ENCODE measurements around the gene JAK2.

JAK2 gene

GRCh38 chr9:4959031-4959430 lies 26.0 kb upstream of the JAK2 start:
- H3K27ac ChIP-seq (ENCODE audit: low read length): no peak overlapping the region
- no peaks in the 10 kb centered on the region for H3K36me3 ChIP-seq (ENCODE audit: insufficient read depth, low read depth, low read length)
- no peak overlapping the region for H3K4me3 ChIP-seq (ENCODE audit: low read length)
- H3K9me3 ChIP-seq (ENCODE audit: insufficient read depth, low read depth, low read length): peaks cover 7% of the 10 kb centered on the region; the same call in 1 of the 2 replicates
- H3K4me1 ChIP-seq (ENCODE audit: insufficient read depth, low read length): no peaks in the 10 kb centered on the region
- no peak overlapping the region for H3K9ac ChIP-seq (ENCODE audit: low read depth, low read length)
- no peaks in the 10 kb centered on the region for H3K27me3 ChIP-seq (ENCODE audit: insufficient read depth, low read length)

- H3K9me3 ChIP-seq (ENCODE audit: insufficient read depth, low read depth, low read length): no peaks in the 10 kb centered on the region
- no peaks in the 10 kb centered on the region for H3K27me3 ChIP-seq (ENCODE audit: insufficient read depth, low read length)
- no peak overlapping the region for H3K4me3 ChIP-seq (ENCODE audit: low read length)
- H3K4me1 ChIP-seq (ENCODE audit: insufficient read depth, low read length): no peaks in the 10 kb centered on the region
- H3K27ac ChIP-seq (ENCODE audit: low read length): no peak overlapping the region
- no peaks in the 10 kb centered on the region for H3K36me3 ChIP-seq (ENCODE audit: insufficient read depth, low read depth, low read length)
- H3K9ac ChIP-seq (ENCODE audit: low read depth, low read length): no peak overlapping the region
Measured at GRCh38 chr9:4962085-4962484, 23.0 kb upstream of the JAK2 start.

DNA sequence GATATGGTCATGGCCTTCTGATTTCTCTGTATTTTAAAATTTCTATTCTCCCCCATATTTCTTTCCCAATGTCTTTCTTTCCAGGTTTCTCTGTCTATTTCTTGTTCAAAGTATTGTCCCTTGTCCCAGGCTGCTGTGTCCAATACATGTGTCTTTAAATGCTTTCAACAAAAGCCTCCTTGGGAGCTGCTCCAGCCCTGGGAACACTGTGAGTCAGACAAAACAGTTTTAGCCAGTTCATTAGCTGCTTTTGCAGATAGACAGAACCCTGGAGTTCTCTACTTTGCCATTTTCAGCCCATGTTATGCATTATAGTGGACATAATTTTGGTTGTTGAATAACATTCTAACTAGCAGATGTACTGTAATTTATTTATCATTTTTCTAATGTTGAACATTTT lies 20.5 kb upstream of the JAK2 start:
- Histone ChIP-seq H3K27ac (ENCODE audit: low read length) (no peak overlapping the region), H3K9ac (ENCODE audit: low read depth, low read length) (no peak overlapping the region), H3K9me3 (ENCODE audit: insufficient read depth, low read depth, low read length) (no peaks in the 10 kb centered on the region), H3K36me3 (ENCODE audit: insufficient read depth, low read depth, low read length) (no peaks in the 10 kb centered on the region), H3K4me3 (ENCODE audit: low read length) (no peak overlapping the region), H3K27me3 (ENCODE audit: insufficient read depth, low read length) (no peaks in the 10 kb centered on the region), H3K4me1 (ENCODE audit: insufficient read depth, low read length) (no peaks in the 10 kb centered on the region)

GRCh38 chr9:4965174-4965821 lies 19.8 kb upstream of the JAK2 start:
- Histone ChIP-seq H3K27me3 (ENCODE audit: insufficient read depth, low read length) (no peaks in the 10 kb centered on the region), H3K27ac (ENCODE audit: low read length) (no peak overlapping the region), H3K9me3 (ENCODE audit: insufficient read depth, low read depth, low read length) (no peaks in the 10 kb centered on the region), H3K9ac (ENCODE audit: low read depth, low read length) (no peak overlapping the region), H3K4me3 (ENCODE audit: low read length) (no peak overlapping the region), H3K4me1 (ENCODE audit: insufficient read depth, low read length) (no peaks in the 10 kb centered on the region), H3K36me3 (ENCODE audit: insufficient read depth, low read depth, low read length) (no peaks in the 10 kb centered on the region)

- H3K4me1 ChIP-seq (ENCODE audit: insufficient read depth, low read length): no peaks in the 10 kb centered on the region
- H3K36me3 ChIP-seq (ENCODE audit: insufficient read depth, low read depth, low read length): no peaks in the 10 kb centered on the region
- no peak overlapping the region for H3K27ac ChIP-seq (ENCODE audit: low read length)
- no peak overlapping the region for H3K9ac ChIP-seq (ENCODE audit: low read depth, low read length)
- no peaks in the 10 kb centered on the region for H3K27me3 ChIP-seq (ENCODE audit: insufficient read depth, low read length)
- H3K9me3 ChIP-seq (ENCODE audit: insufficient read depth, low read depth, low read length): no peaks in the 10 kb centered on the region
- H3K4me3 ChIP-seq (ENCODE audit: low read length): no peak overlapping the region
Measured at GRCh38 chr9:4967523-4967922, 17.5 kb upstream of the JAK2 start.

GRCh38 chr9:4969130-4969529 lies 15.9 kb upstream of the JAK2 start:
- Histone ChIP-seq H3K4me1 (ENCODE audit: insufficient read depth, low read length) (no peaks in the 10 kb centered on the region; the same call in 1 of the 2 replicates), H3K4me3 (ENCODE audit: low read length) (no peak overlapping the region), H3K27me3 (ENCODE audit: insufficient read depth, low read length) (no peaks in the 10 kb centered on the region), H3K36me3 (ENCODE audit: insufficient read depth, low read depth, low read length) (no peaks in the 10 kb centered on the region), H3K9me3 (ENCODE audit: insufficient read depth, low read depth, low read length) (no peaks in the 10 kb centered on the region), H3K9ac (ENCODE audit: low read depth, low read length) (no peak overlapping the region), H3K27ac (ENCODE audit: low read length) (no peak overlapping the region)

GRCh38 chr9:4970970-4971641 lies 14.0 kb upstream of the JAK2 start:
- H3K4me3 ChIP-seq (ENCODE audit: low read length): no peak overlapping the region

GRCh38 chr9:4973246-4973645 lies 11.8 kb upstream of the JAK2 start:
- H3K4me3 ChIP-seq (ENCODE audit: low read length): no peak overlapping the region
- H3K4me1 ChIP-seq (ENCODE audit: insufficient read depth, low read length): no peaks in the 10 kb centered on the region; the same call in 1 of the 2 replicates
- no peaks in the 10 kb centered on the region for H3K27me3 ChIP-seq (ENCODE audit: insufficient read depth, low read length)
- no peak overlapping the region for H3K27ac ChIP-seq (ENCODE audit: low read length)
- H3K36me3 ChIP-seq (ENCODE audit: insufficient read depth, low read depth, low read length): no peaks in the 10 kb centered on the region
- H3K9ac ChIP-seq (ENCODE audit: low read depth, low read length): no peak overlapping the region
- no peaks in the 10 kb centered on the region for H3K9me3 ChIP-seq (ENCODE audit: insufficient read depth, low read depth, low read length)

More at GRCh38 chr9:4970970-4971641, 14.0 kb upstream of the JAK2 start:
- H3K9ac ChIP-seq (ENCODE audit: low read depth, low read length): no peak overlapping the region
- H3K27me3 ChIP-seq (ENCODE audit: insufficient read depth, low read length): no peaks in the 10 kb centered on the region
- H3K4me1 ChIP-seq (ENCODE audit: insufficient read depth, low read length): no peaks in the 10 kb centered on the region; the same call in 1 of the 2 replicates
- no peak overlapping the region for H3K27ac ChIP-seq (ENCODE audit: low read length)
- H3K9me3 ChIP-seq (ENCODE audit: insufficient read depth, low read depth, low read length): no peaks in the 10 kb centered on the region
- H3K36me3 ChIP-seq (ENCODE audit: insufficient read depth, low read depth, low read length): no peaks in the 10 kb centered on the region

GRCh38 chr9:4973902-4974301 lies 11.2 kb upstream of the JAK2 start:
- Histone ChIP-seq H3K36me3 (ENCODE audit: insufficient read depth, low read depth, low read length) (no peaks in the 10 kb centered on the region), H3K4me3 (ENCODE audit: low read length) (no peak overlapping the region), H3K9ac (ENCODE audit: low read depth, low read length) (no peak overlapping the region), H3K9me3 (ENCODE audit: insufficient read depth, low read depth, low read length) (no peaks in the 10 kb centered on the region), H3K4me1 (ENCODE audit: insufficient read depth, low read length) (no peaks in the 10 kb centered on the region; the same call in 1 of the 2 replicates), H3K27me3 (ENCODE audit: insufficient read depth, low read length) (no peaks in the 10 kb centered on the region), H3K27ac (ENCODE audit: low read length) (no peak overlapping the region)

DNA sequence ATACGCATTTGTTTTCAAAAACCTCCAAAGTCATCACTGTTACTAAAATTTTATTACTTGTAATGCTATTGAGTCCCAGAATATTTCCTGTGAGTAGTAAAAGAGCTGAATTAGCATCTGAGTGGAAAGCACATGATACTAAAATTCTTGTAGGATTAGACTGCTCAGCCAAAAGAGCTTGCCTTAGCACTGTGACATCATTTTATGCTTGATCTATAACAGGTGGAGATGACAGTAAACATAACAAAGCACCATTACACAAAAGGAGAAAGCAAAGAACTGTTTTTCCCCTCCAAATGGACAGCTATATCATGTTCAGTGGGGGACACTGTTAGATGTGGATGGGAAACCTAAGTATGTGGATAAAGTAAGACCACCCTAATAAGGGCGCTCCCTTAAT lies 5.8 kb upstream of the JAK2 start:
- Histone ChIP-seq H3K9ac (ENCODE audit: low read depth, low read length) (no peak overlapping the region), H3K4me3 (ENCODE audit: low read length) (no peak overlapping the region), H3K36me3 (ENCODE audit: insufficient read depth, low read depth, low read length) (no peaks in the 10 kb centered on the region), H3K27ac (ENCODE audit: low read length) (no peak overlapping the region), H3K27me3 (ENCODE audit: insufficient read depth, low read length) (peaks cover 23% of the 10 kb centered on the region; the same call in 1 of the 2 replicates), H3K9me3 (ENCODE audit: insufficient read depth, low read depth, low read length) (no peaks in the 10 kb centered on the region), H3K4me1 (ENCODE audit: insufficient read depth, low read length) (peaks cover 4% of the 10 kb centered on the region; the same call in 1 of the 2 replicates)

DNA sequence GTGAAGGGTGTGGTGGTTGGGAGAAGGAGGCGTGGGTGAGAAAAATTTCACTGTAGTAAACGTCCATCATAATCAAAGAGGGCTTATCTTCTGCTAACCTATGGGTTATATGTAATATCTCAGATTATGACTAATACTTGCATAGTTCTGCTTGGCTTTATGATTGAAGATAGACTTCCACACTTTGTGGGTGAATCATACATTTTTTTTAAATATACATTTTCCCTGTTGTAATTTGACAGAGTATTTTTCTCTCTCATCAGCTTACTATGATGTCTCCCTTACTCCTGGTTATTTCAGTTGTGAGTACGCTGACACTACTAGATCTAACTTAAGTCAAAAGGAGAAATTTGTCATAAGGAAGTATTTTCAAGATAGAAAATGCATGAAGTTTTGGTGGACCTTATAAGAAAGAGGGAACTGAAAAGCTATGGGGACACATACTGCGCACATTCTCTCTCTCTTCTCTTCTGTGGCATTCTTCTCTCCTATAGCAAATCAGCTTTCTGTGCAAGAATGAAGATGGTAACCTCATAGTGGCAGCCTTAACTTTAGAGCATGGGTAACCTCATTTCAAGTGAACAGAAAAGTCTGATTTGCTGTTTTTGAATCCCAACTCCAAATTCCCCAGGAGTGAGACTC lies 4.9 kb upstream of the JAK2 start:
- Histone ChIP-seq H3K9me3 (ENCODE audit: insufficient read depth, low read depth, low read length) (no peaks in the 10 kb centered on the region), H3K36me3 (ENCODE audit: insufficient read depth, low read depth, low read length) (no peaks in the 10 kb centered on the region), H3K27ac (ENCODE audit: low read length) (no peak overlapping the region), H3K4me3 (ENCODE audit: low read length) (no peak overlapping the region), H3K27me3 (ENCODE audit: insufficient read depth, low read length) (peaks cover 23% of the 10 kb centered on the region; the same call in 1 of the 2 replicates), H3K4me1 (ENCODE audit: insufficient read depth, low read length) (peaks cover 4% of the 10 kb centered on the region; the same call in 1 of the 2 replicates), H3K9ac (ENCODE audit: low read depth, low read length) (no peak overlapping the region)

Measured in iPS-20b (cell line).